ENCODE measurements around the gene SLC35A5.

Gene SLC35A5

GRCh38 chr3:112615989-112616731, 54.3 kb downstream of the SLC35A5 start:
- ChIA-PET POLR2A (no interaction called here), CTCF (interaction anchor here (1.2 to 1.5 kb wide), 3 partner anchors 10 to 14 kb away, joined by 3 to 4 read pairs (median 3); no protein-coding TSS in a partner anchor)
- no peak for TF ChIP-seq CTCF (IDR thresholded peaks at IDR 0.05; ENCODE audit: control extremely low read depth, extremely low read depth, low read depth, missing control alignments)
- DNase-seq (ENCODE audit: extremely low spot score), result no peak

GRCh38 chr3:112617285-112617684, 55.4 kb downstream of the SLC35A5 start:
- no peak for TF ChIP-seq CTCF (IDR thresholded peaks at IDR 0.05; ENCODE audit: control extremely low read depth, extremely low read depth, low read depth, missing control alignments)
- ChIA-PET POLR2A (no interaction called here), CTCF (interaction anchor here (1.2 to 1.5 kb wide), 2 partner anchors 11 to 15 kb away, joined by 3 to 4 read pairs; no protein-coding TSS in a partner anchor)
- DNase-seq (ENCODE audit: extremely low spot score), result no peak

GRCh38 chr3:112619295-112619694, 57.5 kb downstream of the SLC35A5 start:
- ChIA-PET POLR2A (no interaction called here), CTCF (interaction anchor here (1.1 to 5.3 kb wide), 4 partner anchors 8 to 29 kb away, joined by 4 to 25 read pairs (median 4); no protein-coding TSS in a partner anchor)
- TF ChIP-seq CTCF (IDR thresholded peaks at IDR 0.05; ENCODE audit: control extremely low read depth, extremely low read depth, low read depth, missing control alignments), result no peak
- DNase-seq (ENCODE audit: extremely low spot score), result no peak

GRCh38 chr3:112623213-112623612, 61.4 kb downstream of the SLC35A5 start:
- no peak for TF ChIP-seq CTCF (IDR thresholded peaks at IDR 0.05; ENCODE audit: control extremely low read depth, extremely low read depth, low read depth, missing control alignments)
- POLR2A ChIA-PET, result no interaction called here
- DNase-seq (ENCODE audit: extremely low spot score), result no peak
- CTCF ChIA-PET, result interaction anchor here (5.3 kb wide), 1 partner anchor 20 kb away, joined by 25 read pairs; no protein-coding TSS in a partner anchor

- CTCF ChIA-PET, result no interaction called here
- TF ChIP-seq CTCF (IDR thresholded peaks at IDR 0.05; ENCODE audit: control extremely low read depth, extremely low read depth, low read depth, missing control alignments), result no peak
- no peak for DNase-seq (ENCODE audit: extremely low spot score)
- POLR2A ChIA-PET, result no interaction called here
Measured at GRCh38 chr3:112623717-112624116, 61.9 kb downstream of the SLC35A5 start.

GRCh38 chr3:112627419-112627818, 65.6 kb downstream of the SLC35A5 start:
- no peak for DNase-seq (ENCODE audit: extremely low spot score)
- no peak for TF ChIP-seq CTCF (IDR thresholded peaks at IDR 0.05; ENCODE audit: control extremely low read depth, extremely low read depth, low read depth, missing control alignments)
- ChIA-PET POLR2A (no interaction called here), CTCF (interaction anchor here (1.2 to 2.2 kb wide), 4 partner anchors 9 to 15 kb away, joined by 4 to 9 read pairs (median 6); no protein-coding TSS in a partner anchor)
